ENCODE results near the gene MTFMT.

DNA sequence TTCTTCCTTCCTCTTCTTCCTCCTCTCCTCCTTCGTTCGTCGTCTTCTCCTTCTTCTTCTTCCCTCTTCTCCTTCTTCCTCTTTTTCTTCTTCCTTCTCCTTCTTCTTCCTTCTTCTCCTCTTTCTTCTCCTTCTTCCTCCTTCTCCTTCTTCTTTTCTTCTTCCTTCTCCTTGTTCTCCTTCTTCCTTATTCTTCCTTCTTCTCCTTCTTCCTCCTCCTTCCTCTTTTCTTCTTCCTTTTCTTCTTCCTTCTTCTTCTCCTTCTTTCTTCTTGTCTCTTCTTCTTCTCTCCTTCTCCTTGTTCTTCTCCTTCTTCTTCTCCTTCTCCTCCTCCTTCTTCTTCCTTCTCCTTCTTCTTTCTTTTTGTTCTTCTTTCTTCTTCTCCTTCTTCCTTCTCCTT, 75.0 kb downstream of the MTFMT start:
- TF ChIP-seq BACH2 (CRISPR knock-in tag; IDR thresholded peaks at IDR 0.05; ENCODE audit: borderline replicate concordance) (no peak), ZFP3 (CRISPR knock-in tag; IDR thresholded peaks at IDR 0.05) (no peak), ZFP30 (CRISPR knock-in tag; IDR thresholded peaks at IDR 0.05) (no peak), CSDC2 (CRISPR knock-in tag; IDR thresholded peaks at IDR 0.05) (no peak), CSRNP3 (CRISPR knock-in tag; IDR thresholded peaks at IDR 0.05) (no peak)

Data from SK-N-SH treated with all-trans-retinoic acid at 6 μM for 48 hours (cell line).